GM23338 (cell line): Measurements from ENCODE around the gene GALM. TPM values are rescaled to one million over a fixed set of nuclear protein-coding genes. Genes with fewer than 3 reads are reported as not detected.

Experiments used
- ATAC-seq: fragments of 200-7000 bp; cut with Tn5 transposase; 3 replicates; pipeline ENCODE4 v1.9.1; 2020
- DNase-seq: peaks from one replicate; pipeline ENCODE4 v3.0.0-alpha.2; 2015; ENCODE audit warnings: low spot score
- H2AFZ ChIP-seq: fragments of 200-600 bp; sonication (generic); 2 replicates; pipeline ENCODE4 v1.8.0; 2016; ENCODE audit warnings: antibody characterized with exemption, mild to moderate bottlenecking, moderate library complexity
- H3F3A ChIP-seq: fragments of 200-600 bp; sonication (generic); replicated peaks from 2 replicates; pipeline ENCODE4 v1.8.0; 2017; ENCODE audit warnings: antibody characterized with exemption, mixed run types, low read depth
- H3K27ac ChIP-seq: fragments of 200-600 bp; sonication (generic); 2 replicates; pipeline ENCODE4 v1.6.1; 2016; ENCODE audit warnings: low read depth
- H3K27me3 ChIP-seq: fragments of 200-600 bp; sonication (generic); 2 replicates; pipeline ENCODE4 v1.8.0; 2016; ENCODE audit warnings: mild to moderate bottlenecking, mixed run types, moderate library complexity; ENCODE audit not compliant: insufficient read depth
- H3K36me3 ChIP-seq: fragments of 200-600 bp; sonication (generic); 2 replicates; pipeline ENCODE4 v1.8.0; 2016; ENCODE audit warnings: mild to moderate bottlenecking; ENCODE audit not compliant: insufficient read depth
- H3K4me1 ChIP-seq: fragments of 200-600 bp; sonication (generic); 2 replicates; pipeline ENCODE4 v1.8.0; 2016; ENCODE audit warnings: mild to moderate bottlenecking, moderate library complexity; ENCODE audit not compliant: insufficient read depth
- H3K4me2 ChIP-seq: fragments of 200-600 bp; sonication (generic); 2 replicates; pipeline ENCODE4 v1.7.1; 2017; ENCODE audit warnings: mixed run types
- H3K4me3 ChIP-seq: fragments of 200-600 bp; sonication (generic); 2 replicates; pipeline ENCODE4 v1.6.1; 2016; ENCODE audit warnings: mixed run types
- H3K79me2 ChIP-seq: fragments of 200-600 bp; sonication (generic); replicated peaks from 2 replicates; pipeline ENCODE4 v1.8.0; 2017; ENCODE audit warnings: mild to moderate bottlenecking; ENCODE audit not compliant: insufficient read depth
- H3K9me2 ChIP-seq: fragments of 200-600 bp; sonication (generic); 2 replicates; pipeline ENCODE4 v1.8.0; 2017; ENCODE audit not compliant: insufficient read depth
- H4K20me1 ChIP-seq: fragments of 200-600 bp; sonication (generic); replicated peaks from 2 replicates; pipeline ENCODE4 v1.8.0; 2017; ENCODE audit warnings: mild to moderate bottlenecking; ENCODE audit not compliant: insufficient read depth
- H3K27ac Mint-ChIP-seq: 2 replicates; pipeline ENCODE4 v1.8.0; 2020; ENCODE audit warnings: inconsistent platforms, mild to moderate bottlenecking, moderate library complexity, mixed read lengths
- H3K27me3 Mint-ChIP-seq: 3 replicates; pipeline ENCODE4 v1.8.0; 2022; ENCODE audit warnings: low read depth, mild to moderate bottlenecking, moderate library complexity, mixed read lengths, inconsistent platforms; ENCODE audit not compliant: insufficient read depth, poor library complexity
- H3K36me3 Mint-ChIP-seq: 3 replicates; pipeline ENCODE4 v1.8.0; 2021; ENCODE audit warnings: low read depth, mild to moderate bottlenecking, inconsistent platforms, moderate library complexity, mixed read lengths
- H3K4me1 Mint-ChIP-seq: 3 replicates; pipeline ENCODE4 v1.8.0; 2020; ENCODE audit warnings: mild to moderate bottlenecking, inconsistent platforms, mixed read lengths
- H3K4me3 Mint-ChIP-seq: 3 replicates; pipeline ENCODE4 v1.8.0; 2021; ENCODE audit warnings: moderate library complexity, mild to moderate bottlenecking, inconsistent platforms, mixed read lengths
- H3K9me3 Mint-ChIP-seq: 3 replicates; pipeline ENCODE4 v1.8.0; 2020; ENCODE audit warnings: moderate library complexity, mild to moderate bottlenecking, inconsistent platforms, mixed read lengths
- CREB1 ChIP-seq: fragments of 250-450 bp; sonication (Bioruptor Pico); IDR thresholded peaks from 2 replicates; pipeline ENCODE4 v1.5.0; 2020; ENCODE audit warnings: low read depth, mild to moderate bottlenecking, moderate library complexity
- CTCF ChIP-seq, 2 experiments: fragments of 200-600 bp in 1 of 2; sonication (generic) in 1 of 2; conservative IDR thresholded peaks; 2 replicates each; pipeline versions ENCODE4 v1.5.1 to v1.6.1; 2016 to 2017; ENCODE audit warnings: antibody characterized with exemption in 2 of 2, low read depth in 2 of 2, mild to moderate bottlenecking in 2 of 2, moderate library complexity in 1 of 2
- ETS1 ChIP-seq: IDR thresholded peaks from 2 replicates; pipeline ENCODE4 v1.6.1; 2016; ENCODE audit warnings: antibody characterized with exemption
- EZH2 ChIP-seq: fragments of 200-600 bp; sonication (generic); IDR thresholded peaks from one replicate; pipeline ENCODE4 v1.8.0; 2017; ENCODE audit warnings: antibody characterized with exemption, mild to moderate bottlenecking, low read depth; ENCODE audit not compliant: unreplicated experiment
- EZH2phosphoT487 ChIP-seq: fragments of 200-600 bp; sonication (generic); IDR thresholded peaks from one replicate; pipeline ENCODE4 v1.8.1; 2018; ENCODE audit warnings: antibody characterized with exemption; ENCODE audit not compliant: unreplicated experiment
- JUNB ChIP-seq: IDR thresholded peaks from one replicate; pipeline ENCODE4 v1.6.1; 2016; ENCODE audit warnings: antibody characterized with exemption; ENCODE audit not compliant: unreplicated experiment
- NANOG ChIP-seq: IDR thresholded peaks from 2 replicates; pipeline ENCODE4 v1.6.1; 2016; ENCODE audit warnings: antibody characterized with exemption, borderline replicate concordance
- POLR2AphosphoS5 ChIP-seq: IDR thresholded peaks from 2 replicates; pipeline ENCODE4 v1.6.1; 2016; ENCODE audit warnings: antibody characterized with exemption, low read depth
- REST ChIP-seq: IDR thresholded peaks from one replicate; pipeline ENCODE4 v1.6.1; 2018; ENCODE audit warnings: antibody characterized with exemption; ENCODE audit not compliant: unreplicated experiment
- STAT1 ChIP-seq: IDR thresholded peaks from one replicate; pipeline ENCODE4 v1.6.1; 2016; ENCODE audit warnings: antibody characterized with exemption; ENCODE audit not compliant: unreplicated experiment
- ZNF114 ChIP-seq: fragments of 250-450 bp; sonication (Bioruptor Pico); IDR thresholded peaks from 2 replicates; pipeline ENCODE4 v1.5.0; 2020; ENCODE audit warnings: mild to moderate bottlenecking, moderate library complexity
- ZNF331 ChIP-seq: fragments of 250-450 bp; sonication (Bioruptor Pico); IDR thresholded peaks from 2 replicates; pipeline ENCODE4 v1.5.0; 2020; ENCODE audit warnings: low read depth, mild to moderate bottlenecking, moderate library complexity
- ZNF462 ChIP-seq: fragments of 250-450 bp; sonication (Bioruptor Pico); IDR thresholded peaks from 2 replicates; pipeline ENCODE4 v1.5.0; 2020; ENCODE audit warnings: mild to moderate bottlenecking, moderate library complexity
- polyA plus RNA-seq: library from polyadenylated mRNA; unstranded; fragments of >200 nt; fragmentation: Nextera tagmentation; extraction: Ambion mirVana; gene quantifications from 2 replicates; pipeline ENCODE4 v1.2.1, GENCODE V29; 2016
- total RNA-seq: library from RNA; depleted of rRNA; stranded (reverse); fragments of >200 nt; shearing (Covaris generic); gene quantifications from 2 replicates; pipeline ENCODE4 v1.2.3, GENCODE V29; 2014

GALM gene
- total and polyA plus RNA-seq, 2 experiments from 2014 or later: 9.3 to 21.6 TPM

GRCh38 chr2:38621018-38621417 is 44.9 kb upstream of the GALM start:
- no peak for DNase-seq
- H3K9me3 Mint-ChIP-seq: no peaks in the 10 kb centered on the region

More at GRCh38 chr2:38621018-38621417, 44.9 kb upstream of the GALM start:
- TF ChIP-seq JUNB: no peak
- no peak for TF ChIP-seq ZNF462
- TF ChIP-seq CTCF (conservative IDR thresholded peaks at IDR 0.05; ENCODE audit: low read depth in 2 of 2): no peak
- no peak for TF ChIP-seq POLR2AphosphoS5
- TF ChIP-seq CREB1 (CRISPR knock-in tag): no peak
- TF ChIP-seq ZNF331 (CRISPR knock-in tag): no peak
- no peak for TF ChIP-seq NANOG
- TF ChIP-seq EZH2: no peak
- TF ChIP-seq ETS1: no peak
- TF ChIP-seq STAT1: no peak
- TF ChIP-seq REST: no peak
- TF ChIP-seq ZNF114 (CRISPR knock-in tag): no peak
- TF ChIP-seq EZH2phosphoT487: no peak
- Histone ChIP-seq H2AFZ (no peak overlapping the region), H3K4me2 (no peak overlapping the region), H3K79me2 (no peaks in the 10 kb centered on the region), H4K20me1 (no peaks in the 10 kb centered on the region), H3K4me1 (no peaks in the 10 kb centered on the region), H3K4me3 (no peak overlapping the region), H3K27me3 (no peaks in the 10 kb centered on the region), H3K27ac (no peak overlapping the region), H3K9me2 (no peaks in the 10 kb centered on the region), H3K36me3 (no peaks in the 10 kb centered on the region), H3F3A (no peaks in the 10 kb centered on the region)
- ATAC-seq: no peak
- H3K27ac Mint-ChIP-seq: no peak overlapping the region
- H3K4me3 Mint-ChIP-seq: no peak overlapping the region
- no peaks in the 10 kb centered on the region for H3K27me3 Mint-ChIP-seq
- H3K36me3 Mint-ChIP-seq: no peaks in the 10 kb centered on the region
- H3K4me1 Mint-ChIP-seq: peaks cover 9% of the 10 kb centered on the region
